Lower leg skin (tissue), 4 donors: ENCODE results near the gene GTF2IRD1. TPM values are rescaled to one million over a fixed set of nuclear protein-coding genes. Genes with fewer than 3 reads are reported as not detected.

Experiments
- DNase-seq, 2 donors: peaks; one replicate each; pipeline ENCODE4 v3.0.0-alpha.2; 2019; ENCODE audit warnings: low spot score in 2 of 2
- H3K4me3 ChIP-seq: fragments of 200-600 bp; sonication (generic); 2 replicates; pipeline ENCODE4 v1.5.1; 2017; ENCODE audit warnings: mild to moderate bottlenecking, low read depth; ENCODE audit not compliant: poor library complexity, severe bottlenecking
- CTCF ChIP-seq, 3 donors: fragments of 450-650 bp; IDR thresholded peaks; one replicate each; pipeline ENCODE4 v1.5.1; 2016; ENCODE audit warnings: antibody characterized with exemption in 3 of 3, mild to moderate bottlenecking in 3 of 3, moderate library complexity in 2 of 3
- POLR2A ChIP-seq, 2 donors: fragments of 450-650 bp; IDR thresholded peaks; one replicate each; pipeline ENCODE4 v1.6.1; 2016 to 2017; ENCODE audit warnings: antibody characterized with exemption in 2 of 2, mild to moderate bottlenecking in 1 of 2, moderate library complexity in 1 of 2
- WGBS, 2 donors: methylation state at CpG; one replicate each; pipeline ENCODE4 v1.1.5; 2018; 5-methylcytosine and 5-hydroxymethylcytosine counted together
- intact Hi-C: fragments of 100-400 bp; cut with DNase I; formaldehyde crosslinking; loops from one replicate; pipeline ENCODE4 v1.15.0; 2023; ENCODE audit warnings: low total_unique reads
- total RNA-seq, 4 donors: library from RNA; depleted of rRNA; stranded (reverse); fragments of >200 nt; gene quantifications; one replicate each; pipeline ENCODE4 v1.1.0, GENCODE V29; 2016

The GTF2IRD1 gene
- total RNA-seq, 4 donors from 2014 or later = 28.5 to 49.9 (median 43.2) TPM

GRCh38 chr7:74519395-74519794 is 65.7 kb downstream of the GTF2IRD1 start:
- 98% methylated on average over 11 to 14 of the region's 14 CpGs for WGBS, 2 donors
- TF ChIP-seq POLR2A (IDR thresholded peaks at IDR 0.05) = no peak
- H3K4me3 ChIP-seq = no peak overlapping the region
- intact Hi-C loops = no loop called here
- no peak for DNase-seq

GRCh38 chr7:74521855-74522254 is 68.1 kb downstream of the GTF2IRD1 start:
- TF ChIP-seq CTCF (IDR thresholded peaks at IDR 0.05) (no peak), POLR2A (IDR thresholded peaks at IDR 0.05) (no peak)
- WGBS, 2 donors = 96 to 97% methylated on average over 10 of the region's 10 CpGs
- intact Hi-C loops = no loop called here
- H3K4me3 ChIP-seq = no peak overlapping the region
- no peak for DNase-seq

- TF ChIP-seq POLR2A (IDR thresholded peaks at IDR 0.05) = no peak
- TF ChIP-seq CTCF (IDR thresholded peaks at IDR 0.05) = no peak
- 86 to 95% methylated on average over 1 of the region's 1 CpG for WGBS, 2 donors
- H3K4me3 ChIP-seq = no peak overlapping the region
- intact Hi-C loops = no loop called here
- DNase-seq = no peak
These were observed 68.7 kb downstream of the GTF2IRD1 start for GRCh38 chr7:74522281-74522905.

- TF ChIP-seq CTCF (IDR thresholded peaks at IDR 0.05) (no peak), POLR2A (IDR thresholded peaks at IDR 0.05) (no peak)
- no peak overlapping the region for H3K4me3 ChIP-seq
- no peak for DNase-seq
- WGBS, 2 donors = 94 to 98% methylated on average over 4 of the region's 4 CpGs
- intact Hi-C loops = no loop called here
These were observed 69.3 kb downstream of the GTF2IRD1 start for GRCh38 chr7:74523015-74523414.

- no peak for DNase-seq
- TF ChIP-seq CTCF (IDR thresholded peaks at IDR 0.05) (no peak), POLR2A (IDR thresholded peaks at IDR 0.05) (no peak)
- no peak overlapping the region for H3K4me3 ChIP-seq
- WGBS, 2 donors = 90 to 94% methylated on average over 5 to 6 of the region's 6 CpGs
- intact Hi-C loops = no loop called here
These were observed 71.4 kb downstream of the GTF2IRD1 start for GRCh38 chr7:74525140-74525539.

- intact Hi-C loops = no loop called here
- 56 to 70% methylated on average over 7 of the region's 7 CpGs for WGBS, 2 donors
- DNase-seq = peak in 1 of 2 donors; percentile 22
- TF ChIP-seq CTCF (IDR thresholded peaks at IDR 0.05) (no peak), POLR2A (IDR thresholded peaks at IDR 0.05) (no peak)
- H3K4me3 ChIP-seq = no peak overlapping the region
These were observed 72.2 kb downstream of the GTF2IRD1 start for GRCh38 chr7:74525881-74526280.
